ENCODE data around the gene SUSD2. TPM values are rescaled to one million over a fixed set of nuclear protein-coding genes. Genes with fewer than 3 reads are reported as not detected.
"Not testable (repeated sequence)": the region's sequence is repeated elsewhere in the genome, so short reads cannot be mapped to it uniquely, and the experiment has no call there.

The SUSD2 gene
- total RNA-seq, 1 experiment from 2014 or later, result 0.12 TPM

- no peak for DNase-seq (ENCODE audit: low spot score)
These were observed 33.4 kb downstream of the SUSD2 start for GRCh38 chr22:24214467-24215285.

- DNase-seq (ENCODE audit: low spot score), result no peak
These were observed 35.4 kb downstream of the SUSD2 start for GRCh38 chr22:24216541-24217209.

DNA sequence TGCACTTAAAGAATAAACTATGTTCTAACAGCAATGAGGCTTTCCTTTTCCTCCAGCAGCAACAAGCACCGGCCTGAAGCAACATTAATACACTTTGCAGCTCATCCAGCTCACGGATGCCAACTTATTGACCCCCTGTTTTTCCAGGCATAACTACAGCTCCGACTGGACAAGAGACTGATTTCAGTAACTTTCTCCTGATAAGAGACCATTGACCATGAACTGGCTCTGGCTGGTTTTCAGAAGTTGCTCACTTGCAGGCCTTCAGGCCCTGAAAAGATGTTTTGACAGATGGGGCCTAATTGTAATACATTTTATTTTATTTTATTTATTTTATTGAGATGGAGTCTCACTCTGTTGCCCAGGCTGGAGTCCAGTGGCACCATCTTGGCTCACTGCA, 36.1 kb downstream of the SUSD2 start:
- DNase-seq (ENCODE audit: low spot score), result no peak

DNA sequence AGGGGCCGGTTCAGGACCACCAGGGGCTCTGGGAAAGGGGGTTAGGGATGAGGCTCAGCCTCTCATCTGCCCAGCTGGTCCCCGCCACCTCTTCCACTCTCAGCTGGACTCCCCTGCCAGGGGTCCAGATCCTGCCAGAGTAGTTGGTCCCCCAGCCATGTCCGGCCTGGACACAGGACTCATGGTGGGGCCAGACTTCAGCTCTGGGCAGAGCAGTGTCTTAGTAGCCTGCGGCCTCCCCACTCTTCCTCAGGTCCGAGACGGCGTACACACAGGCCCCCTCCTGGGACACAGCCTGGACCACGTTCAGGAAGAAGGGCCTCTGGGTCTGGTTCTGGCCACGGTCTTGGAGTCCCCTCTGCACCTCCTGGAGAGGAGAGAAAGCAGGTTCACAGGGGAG, 38.5 kb downstream of the SUSD2 start:
- no peak for DNase-seq (ENCODE audit: low spot score)

- DNase-seq (ENCODE audit: low spot score), result no peak
These were observed 43.2 kb downstream of the SUSD2 start for GRCh38 chr22:24224468-24224867.

DNA sequence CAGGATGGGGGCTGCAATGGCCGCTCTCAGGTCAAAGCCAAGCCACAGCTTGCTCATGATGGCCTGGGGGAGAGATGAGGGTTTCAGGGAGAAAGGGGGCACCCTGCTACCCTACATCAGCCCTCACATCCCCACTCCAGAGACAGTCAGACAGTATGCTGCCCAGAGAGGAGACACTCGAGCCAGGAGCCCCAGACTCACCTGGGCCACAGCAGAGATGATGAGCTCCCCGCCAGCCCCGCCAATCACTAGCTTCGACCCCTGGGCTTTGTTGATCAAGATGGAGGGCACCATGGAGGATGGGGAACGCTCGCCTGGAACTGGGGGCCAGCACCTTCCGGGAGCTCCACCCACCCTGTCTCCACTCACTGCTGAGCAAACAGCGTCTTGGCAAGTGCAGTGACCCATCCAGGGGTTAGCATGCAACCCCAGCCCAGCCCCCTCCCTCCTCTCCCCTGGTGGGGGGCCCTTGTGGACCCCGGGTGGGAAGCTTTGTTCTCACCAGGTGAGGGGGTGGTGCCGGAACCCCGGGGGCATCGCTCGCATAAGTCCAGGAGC, 43.8 kb downstream of the SUSD2 start:
- DNase-seq (ENCODE audit: low spot score), result no peak

DNA sequence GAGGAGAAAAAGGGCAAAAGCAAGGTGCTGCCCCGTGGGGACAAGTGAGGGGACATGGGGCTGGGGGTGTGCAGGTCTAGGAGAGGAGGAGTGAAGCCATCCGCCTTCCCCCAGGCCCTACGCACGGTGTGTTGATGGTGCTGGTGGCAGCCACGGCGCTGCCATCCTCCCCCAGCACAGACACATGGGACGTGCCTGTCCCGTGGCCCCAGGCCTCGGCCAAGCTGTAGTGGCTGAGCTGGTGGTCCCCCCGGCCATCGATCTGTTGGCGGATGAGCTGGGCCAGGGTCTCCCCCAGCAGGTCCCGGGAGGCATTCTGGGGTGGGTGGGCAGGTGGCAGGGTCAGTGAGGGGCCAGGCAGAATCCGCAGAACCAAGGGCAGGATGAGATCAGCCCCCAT, 44.7 kb downstream of the SUSD2 start:
- DNase-seq (ENCODE audit: low spot score), result no peak

GRCh38 chr22:24230911-24231656, 49.8 kb downstream of the SUSD2 start:
- DNase-seq (ENCODE audit: low spot score), result no peak

DNA sequence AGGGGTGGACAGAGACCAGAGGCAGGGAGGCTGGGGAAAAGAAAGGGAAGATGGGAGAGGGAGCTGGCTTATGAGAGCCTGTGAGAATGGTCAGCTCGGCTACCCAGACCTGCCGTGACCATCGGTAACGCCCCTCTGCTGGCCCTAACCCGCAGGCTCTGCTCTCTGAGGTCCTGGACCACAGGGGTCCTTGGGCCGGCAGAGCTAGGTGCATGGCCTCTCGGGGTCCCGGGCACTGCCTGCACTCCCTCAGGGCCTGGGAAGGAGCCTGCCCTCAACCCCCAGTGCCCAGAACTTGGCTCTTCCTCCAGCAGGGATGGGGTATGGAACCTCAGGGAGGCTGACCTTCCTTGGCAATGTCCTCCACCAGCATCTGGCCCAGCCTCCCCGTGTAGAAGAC, 50.4 kb downstream of the SUSD2 start:
- DNase-seq (ENCODE audit: low spot score), result no peak

GRCh38 chr22:24232124-24232523, 50.8 kb downstream of the SUSD2 start:
- DNase-seq (ENCODE audit: low spot score), result no peak

DNA sequence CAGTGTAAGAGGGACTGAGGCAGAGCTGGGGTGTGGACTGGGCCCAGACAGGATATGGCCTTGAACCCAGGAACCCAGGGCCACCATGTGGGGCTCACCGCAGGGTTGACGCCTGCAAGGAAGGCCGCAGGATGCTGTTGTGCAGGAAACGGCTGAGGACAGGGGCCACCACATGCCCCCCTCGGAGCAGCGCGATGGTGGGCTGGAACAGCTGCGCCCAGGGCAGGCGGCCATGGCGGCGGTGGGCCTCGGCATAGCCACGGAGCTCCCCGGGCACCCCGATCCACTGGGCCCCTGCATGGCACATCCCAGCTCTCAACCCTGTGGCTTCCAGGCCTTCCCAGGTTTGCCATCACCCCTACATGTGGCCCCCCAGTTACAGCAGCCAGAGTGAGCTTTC, 51.4 kb downstream of the SUSD2 start:
- no peak for DNase-seq (ENCODE audit: low spot score)

DNA sequence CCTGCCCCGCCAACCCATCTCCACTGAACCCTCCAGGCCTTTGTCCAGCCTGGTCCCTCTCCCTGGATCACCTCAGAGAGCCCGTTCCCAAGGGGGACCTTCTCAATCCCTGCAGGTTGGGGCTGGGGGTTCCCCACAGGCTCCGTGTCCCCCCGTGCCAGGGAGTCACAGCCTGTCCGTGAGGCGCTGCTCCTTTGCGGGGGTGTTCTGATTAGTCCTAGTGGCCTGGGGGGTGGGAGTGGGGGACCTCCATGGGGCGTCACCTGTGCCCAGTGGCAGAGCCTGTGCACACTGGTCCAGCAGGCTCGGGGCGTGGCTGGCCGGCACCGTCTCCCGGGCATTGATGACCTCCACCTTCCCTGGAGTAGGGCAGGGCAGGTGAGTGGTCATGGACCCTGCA, 51.9 kb downstream of the SUSD2 start:
- DNase-seq (ENCODE audit: low spot score), result no peak

GRCh38 chr22:24233816-24234215, 52.5 kb downstream of the SUSD2 start:
- no peak for DNase-seq (ENCODE audit: low spot score)

GRCh38 chr22:24235315-24235714, 54.0 kb downstream of the SUSD2 start:
- DNase-seq (ENCODE audit: low spot score), result no peak

DNA sequence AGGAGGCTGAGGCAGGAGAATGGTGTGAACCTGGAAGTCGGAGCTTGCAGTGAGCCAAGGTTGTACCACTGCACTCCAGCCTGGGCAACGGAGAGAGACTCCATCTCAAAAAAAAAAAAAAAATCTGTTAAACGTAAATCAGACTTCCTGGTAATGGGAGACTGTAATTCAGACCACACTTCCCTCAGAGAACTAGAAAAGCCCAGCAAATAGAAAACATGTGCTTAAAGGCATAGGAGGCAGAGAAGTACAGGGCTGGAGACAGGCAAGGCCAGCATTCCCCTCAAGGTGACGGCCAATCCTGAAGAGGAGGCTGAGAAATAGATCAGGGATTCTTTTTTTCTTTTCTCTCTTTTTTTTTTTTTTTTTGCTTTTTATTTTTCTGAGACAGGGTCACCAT, 55.4 kb downstream of the SUSD2 start:
- DNase-seq (ENCODE audit: low spot score), result no peak

DNA sequence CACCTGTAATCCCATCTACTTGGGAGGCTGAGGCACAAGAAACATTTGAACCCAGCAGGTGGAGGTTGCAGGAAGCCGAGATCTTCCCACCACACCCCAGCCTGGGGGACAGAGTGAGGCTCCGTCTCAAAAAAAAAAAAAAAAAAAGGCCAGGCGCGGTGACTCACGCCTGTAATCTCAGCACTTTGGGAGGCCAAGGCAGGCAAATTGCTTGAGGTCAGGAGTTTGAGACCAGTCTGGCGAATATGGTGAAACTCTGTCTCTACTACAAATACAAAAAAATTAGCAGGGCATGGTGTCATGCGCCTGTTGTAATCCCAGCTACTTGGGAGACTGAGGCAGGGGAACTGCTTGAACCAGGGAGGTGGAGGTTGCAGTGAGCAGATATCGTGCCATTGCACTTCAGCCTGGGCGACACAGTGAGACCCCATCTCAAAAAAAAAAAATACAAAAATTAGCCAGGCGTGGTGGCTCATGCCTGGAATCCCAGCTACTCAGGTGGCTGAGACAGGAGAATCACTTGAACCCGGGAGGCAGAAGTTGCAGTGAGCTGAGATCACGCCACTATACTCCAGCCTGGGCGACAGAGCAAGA, 56.9 kb downstream of the SUSD2 start:
- not testable (repeated sequence) for DNase-seq (ENCODE audit: low spot score)

Other genes starting within 250 kb of the SUSD2 start
- gene GSTT2B, start 220.3 kb upstream of the SUSD2 start, total RNA-seq (2014; rRNA removed; shearing (Covaris generic)), result 5.2 and 12.3 TPM in 2 replicates
- 1.5 and 2.8 TPM in 2 replicates for gene DDTL, start 214.6 kb upstream of the SUSD2 start, total RNA-seq (2014; rRNA removed; shearing (Covaris generic))
- 188 and 232 TPM in 2 replicates for gene DDT, start 207.0 kb upstream of the SUSD2 start, total RNA-seq (2014; rRNA removed; shearing (Covaris generic))
- gene GSTT2, start 201.4 kb upstream of the SUSD2 start, total RNA-seq (2014; rRNA removed; shearing (Covaris generic)), result 1.7 TPM in 1 of 2 replicates, not detected in the other
- not detected in 2 replicates for gene GSTT4, start 176.0 kb upstream of the SUSD2 start, total RNA-seq (2014; rRNA removed; shearing (Covaris generic))
- gene CABIN1, start 170.2 kb upstream of the SUSD2 start, total RNA-seq (2014; rRNA removed; shearing (Covaris generic)), result 15.7 and 17.4 TPM in 2 replicates
- not detected in 2 replicates for gene GGT5, start 63.6 kb downstream of the SUSD2 start, total RNA-seq (2014; rRNA removed; shearing (Covaris generic))
- gene SPECC1L, start 89.3 kb downstream of the SUSD2 start, total RNA-seq (2014; rRNA removed; shearing (Covaris generic)), result 10.8 and 27.0 TPM in 2 replicates
- gene ADORA2A, start 246.1 kb downstream of the SUSD2 start, total RNA-seq (2014; rRNA removed; shearing (Covaris generic)), result 1.0 TPM in 1 of 2 replicates, not detected in the other

All from H4 (cell line).